Stomach (tissue), 4 donors: ENCODE measurements around the gene MRM1.
A peak's percentile ranks its signal among the peaks of the same experiment; 100 is the strongest.

Experiments used
- CTCF ChIP-seq, 7 experiments: fragments of 450-650 bp in 4 of 7; fragments of 200-600 bp in 3 of 7; sonication (generic) in 3 of 7; IDR thresholded peaks; one replicate each; pipeline ENCODE4 v1.5.1; 2016 to 2019; ENCODE audit warnings: antibody characterized with exemption in 7 of 7, control low read depth in 2 of 7, mild to moderate bottlenecking in 1 of 7
- EP300 ChIP-seq: sonication (generic); formaldehyde crosslinking; IDR thresholded peaks from one replicate; pipeline ENCODE4 v1.6.1; 2017; ENCODE audit warnings: antibody characterized with exemption
- POLR2A ChIP-seq, 4 donors: fragments of 450-650 bp; IDR thresholded peaks; one replicate each; pipeline ENCODE4 v1.6.1; 2016; ENCODE audit warnings: antibody characterized with exemption in 4 of 4, control low read depth in 2 of 4, mild to moderate bottlenecking in 1 of 4, moderate library complexity in 1 of 4
- POLR2AphosphoS5 ChIP-seq, 3 donors: sonication (generic); formaldehyde crosslinking; IDR thresholded peaks; one replicate each; pipeline ENCODE4 v1.6.1; 2016; ENCODE audit warnings: antibody characterized with exemption in 3 of 3

- TF ChIP-seq POLR2AphosphoS5 (IDR thresholded peaks at IDR 0.05), result no peak
- peak in 5 of 7 experiments; percentile 32 to 80 (median 63) for TF ChIP-seq CTCF (IDR thresholded peaks at IDR 0.05)
- TF ChIP-seq POLR2A (IDR thresholded peaks at IDR 0.05), result no peak
- TF ChIP-seq EP300, result no peak
Observed at GRCh38 chr17:36602924-36603384, 1.6 kb downstream of the MRM1 start.
